Stimulated activated CD8-positive, alpha-beta memory T cell treated with anti-CD3 and anti-CD28 coated beads, Interleukin-12 subunit alpha, Interleukin-12 subunit beta, amount 100 ng/mL, for 4 hours (primary cell): ENCODE measurements around the gene RNF4.
"Not testable (repeated sequence)": the region's sequence is repeated elsewhere in the genome, so short reads cannot be mapped to it uniquely, and the experiment has no call there.

Experiments used
- DNase-seq: peaks from one replicate; pipeline ENCODE4 v3.0.0-alpha.2; 2020; ENCODE audit warnings: low read depth

Gene RNF4

DNA sequence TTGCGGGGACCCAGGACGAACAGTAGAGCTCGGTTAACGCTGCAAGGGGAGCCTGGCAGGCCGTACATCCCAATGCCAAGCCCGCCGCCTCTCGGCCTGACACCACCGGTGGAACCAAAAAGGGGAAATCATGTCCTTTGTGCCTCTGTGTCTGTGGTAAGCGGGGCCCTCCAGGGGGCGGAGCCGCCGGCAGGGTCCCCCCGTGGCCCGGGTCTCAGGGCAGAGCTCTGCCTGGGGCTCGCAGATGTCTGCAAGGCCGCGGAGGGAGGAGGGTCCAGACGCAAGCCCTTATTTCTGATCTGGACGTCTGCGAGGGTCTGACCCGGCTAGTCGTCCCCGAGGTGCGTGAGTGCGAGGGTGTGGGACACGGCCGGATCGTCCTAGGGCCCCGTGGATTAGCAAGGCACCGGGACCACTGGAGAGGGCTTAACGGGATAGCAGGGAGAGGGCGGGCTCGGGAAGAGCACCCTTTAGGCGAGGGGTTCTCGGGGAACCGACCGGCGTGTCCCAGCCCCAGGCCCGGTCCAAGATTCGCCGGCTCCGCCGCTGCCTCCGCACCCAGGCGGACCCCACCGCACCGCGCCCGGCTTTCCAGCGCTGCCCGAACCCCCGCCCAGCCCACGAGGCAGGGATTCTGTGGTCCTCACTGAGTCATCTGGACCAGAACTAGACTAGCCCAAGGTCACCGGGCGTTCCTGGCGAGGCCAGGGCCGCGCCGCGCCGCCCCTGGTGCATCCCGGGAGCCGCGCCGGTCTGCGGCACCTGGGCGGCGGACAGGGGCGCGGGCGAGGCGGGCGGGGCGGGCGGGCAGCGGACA, 66.7 kb downstream of the RNF4 start:
- DNase-seq: peak; percentile 26

GRCh38 chr4:2536193-2537010, 67.5 kb downstream of the RNF4 start, which contains the start of gene FAM193A:
Gene FAM193A, plus strand, starts transcription at chr4:2536647. Its CDS starts 269 bp downstream, at chr4:2536916.
- DNase-seq: peak; percentile 99

DNA sequence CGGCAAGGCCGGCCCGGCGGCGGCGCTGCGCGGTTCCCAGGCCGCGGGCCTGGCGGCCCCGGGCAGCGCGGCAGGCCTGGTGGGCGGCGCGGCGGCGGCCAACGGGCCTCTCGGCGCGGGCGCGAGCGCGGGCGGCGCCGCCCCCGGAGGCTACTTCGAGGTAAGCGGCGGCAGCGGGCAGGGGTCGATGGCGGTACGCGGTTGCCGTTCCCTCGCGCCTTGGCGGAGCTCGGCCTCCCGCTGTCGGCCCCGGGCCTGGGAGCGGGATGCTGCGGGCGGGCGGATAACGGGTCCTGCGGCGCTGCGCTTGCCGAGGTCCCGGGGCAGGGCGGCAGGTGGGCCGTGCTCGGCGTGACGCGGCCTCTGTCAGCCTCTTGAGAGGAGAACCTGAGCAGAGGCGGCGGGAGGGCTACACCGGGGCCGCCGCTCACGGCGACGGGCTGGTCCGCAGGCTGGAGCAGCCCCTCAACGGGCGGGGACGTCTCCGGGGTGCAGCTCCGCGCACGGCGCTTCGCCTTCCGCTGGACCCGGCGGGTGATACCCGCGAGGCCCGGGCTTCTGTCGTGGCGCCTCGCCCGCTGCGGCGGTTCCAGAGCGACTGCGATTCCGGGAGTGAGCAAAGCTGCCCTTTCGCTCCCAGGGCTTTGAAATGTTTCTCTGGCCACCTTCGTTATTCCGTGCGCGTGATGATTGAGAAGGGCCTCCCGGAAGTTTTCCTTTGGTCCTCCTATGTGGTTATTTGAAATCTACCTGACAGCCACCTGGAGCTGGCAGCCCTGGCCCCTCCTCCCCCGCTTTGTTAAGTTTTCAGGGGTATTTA, 68.3 kb downstream of the RNF4 start:
- DNase-seq: peak; percentile 53

- not testable (repeated sequence) for DNase-seq
Observed at GRCh38 chr4:2543580-2544191, 74.8 kb downstream of the RNF4 start.

DNA sequence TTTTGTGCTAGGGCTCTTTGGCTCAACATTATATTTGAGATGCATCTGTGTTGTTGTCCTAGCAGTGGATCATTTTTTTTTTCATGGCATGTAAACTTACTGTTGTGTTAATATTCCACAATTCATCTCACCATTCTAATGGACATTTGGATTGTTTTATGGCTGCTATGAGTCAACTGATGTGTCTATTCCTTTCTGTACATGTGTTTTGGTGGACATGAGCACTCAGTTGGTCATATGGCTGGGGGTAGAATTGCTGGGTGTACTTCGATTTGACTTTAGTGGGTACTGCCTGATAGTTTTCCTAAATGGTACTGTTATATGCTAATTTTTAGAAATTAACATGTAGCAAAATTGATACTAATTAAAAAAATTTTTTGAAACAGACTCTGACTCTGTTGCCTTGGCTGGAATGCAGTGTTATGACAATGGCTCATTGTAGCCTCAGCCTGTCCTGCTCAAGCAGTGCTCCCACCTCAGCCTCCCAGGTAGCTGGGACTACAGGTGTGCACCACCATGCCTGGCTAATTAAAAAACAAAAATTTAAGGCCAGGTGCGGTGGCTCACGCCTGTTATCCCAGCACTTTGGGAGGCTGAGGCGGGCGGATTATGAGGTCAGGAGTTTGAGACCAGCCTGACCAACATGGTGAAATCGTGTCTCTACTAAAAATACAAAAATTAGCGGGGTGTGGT, 76.6 kb downstream of the RNF4 start:
- DNase-seq: no peak

DNA sequence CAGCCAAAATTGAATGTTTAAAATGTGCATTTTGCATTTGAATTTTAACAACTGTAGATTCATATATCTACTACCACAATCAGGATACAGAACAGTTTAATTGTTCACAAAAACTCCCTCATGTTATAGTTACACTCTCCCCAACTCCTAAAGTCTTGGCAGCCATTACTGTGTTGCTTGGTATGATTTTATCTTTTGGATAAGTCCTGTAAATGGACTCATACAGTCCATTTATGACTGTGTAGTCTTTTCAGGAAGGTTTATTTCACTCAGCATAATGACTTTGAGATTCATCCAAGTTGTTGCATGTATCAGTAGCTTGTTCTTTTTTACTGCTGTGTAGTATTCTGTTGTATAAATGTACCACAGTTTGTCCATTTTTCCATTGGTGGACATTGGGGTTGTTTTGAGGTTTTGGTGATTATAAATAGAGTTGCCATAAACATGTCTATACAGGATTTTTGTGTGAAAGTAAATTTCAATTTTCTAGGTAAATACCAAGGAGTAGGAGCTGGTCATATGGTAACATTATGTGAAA, 77.4 kb downstream of the RNF4 start:
- DNase-seq: no peak

- DNase-seq: not testable (repeated sequence)
Observed at GRCh38 chr4:2546961-2547691, 78.2 kb downstream of the RNF4 start.

GRCh38 chr4:2551118-2551517, 82.2 kb downstream of the RNF4 start:
- DNase-seq: no peak

GRCh38 chr4:2552806-2553205, 83.9 kb downstream of the RNF4 start:
- no peak for DNase-seq

DNA sequence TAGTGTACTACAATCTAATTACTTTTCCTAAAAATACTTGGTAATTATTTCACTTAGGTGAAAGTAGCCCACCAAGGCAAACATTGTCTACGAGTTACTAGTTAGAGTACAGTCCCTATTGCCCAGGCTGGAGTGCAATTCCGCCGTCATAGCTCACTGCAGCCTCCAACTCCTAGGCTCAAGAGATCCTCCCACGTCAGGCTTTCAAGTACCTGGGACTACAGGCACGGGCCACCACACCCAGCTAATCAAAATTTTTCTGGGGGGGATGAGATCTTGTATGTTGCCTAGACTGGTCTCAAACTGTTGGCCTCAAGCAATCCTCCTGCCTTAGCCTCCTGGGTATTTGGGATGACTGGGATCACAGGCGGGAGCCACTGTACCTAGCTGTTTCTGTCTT, 89.4 kb downstream of the RNF4 start:
- DNase-seq: no peak

DNA sequence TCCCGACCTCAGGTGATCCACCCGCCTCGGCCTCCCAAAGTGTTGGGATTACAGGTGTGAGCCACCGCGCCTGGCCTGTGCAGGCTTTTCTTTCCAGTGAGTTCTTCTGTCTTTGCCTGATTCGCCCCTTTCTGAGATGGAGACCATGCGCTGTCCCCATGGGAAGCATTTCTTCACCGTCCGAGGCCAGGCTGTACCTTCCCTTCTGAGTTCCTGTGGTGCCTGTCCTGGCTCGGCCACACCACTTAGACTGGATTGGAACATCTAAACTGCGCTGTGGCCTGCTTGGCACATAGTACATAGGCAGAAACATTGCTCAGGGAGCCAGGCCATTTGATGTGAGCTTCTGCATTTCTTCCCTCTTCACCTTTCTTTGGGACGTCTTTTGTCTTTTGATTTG, 91.3 kb downstream of the RNF4 start:
- no peak for DNase-seq
